AG09319 (cell line): ENCODE results near the gene COX8A.

Experiments
- DNase-seq: peaks from one replicate; pipeline ENCODE4 v3.0.0-alpha.2; 2010; ENCODE audit warnings: low read depth; ENCODE audit errors: extremely low read depth
- TF ChIP-seq, protein P1 (sequence below): IDR thresholded peaks from 2 replicates; pipeline ENCODE4 v1.5.1; 2011; ENCODE audit warnings: low read depth, mild to moderate bottlenecking, inconsistent platforms, low read length, moderate library complexity

Gene COX8A

DNA sequence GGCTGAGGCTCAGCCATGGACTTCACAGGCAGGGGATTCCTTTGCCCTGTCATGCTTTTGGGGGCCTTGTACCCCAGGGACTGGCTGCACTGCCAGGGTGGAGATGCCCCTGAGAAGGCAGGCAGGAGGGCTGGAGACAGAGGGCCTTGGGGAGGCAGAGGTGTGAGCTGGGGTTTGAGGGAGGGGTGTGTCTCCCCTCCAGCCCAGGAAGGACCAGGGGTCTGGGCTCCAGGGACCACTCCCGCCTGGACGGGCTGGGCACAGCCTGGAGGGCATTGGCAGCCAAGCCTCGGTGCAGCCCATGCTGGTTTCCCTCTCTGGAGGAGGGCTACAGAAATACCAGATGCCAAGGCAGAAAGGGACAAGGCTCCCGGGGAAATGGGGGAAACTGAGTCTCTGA is 31.3 kb downstream of the COX8A start:
- TF ChIP-seq, protein P1, sequence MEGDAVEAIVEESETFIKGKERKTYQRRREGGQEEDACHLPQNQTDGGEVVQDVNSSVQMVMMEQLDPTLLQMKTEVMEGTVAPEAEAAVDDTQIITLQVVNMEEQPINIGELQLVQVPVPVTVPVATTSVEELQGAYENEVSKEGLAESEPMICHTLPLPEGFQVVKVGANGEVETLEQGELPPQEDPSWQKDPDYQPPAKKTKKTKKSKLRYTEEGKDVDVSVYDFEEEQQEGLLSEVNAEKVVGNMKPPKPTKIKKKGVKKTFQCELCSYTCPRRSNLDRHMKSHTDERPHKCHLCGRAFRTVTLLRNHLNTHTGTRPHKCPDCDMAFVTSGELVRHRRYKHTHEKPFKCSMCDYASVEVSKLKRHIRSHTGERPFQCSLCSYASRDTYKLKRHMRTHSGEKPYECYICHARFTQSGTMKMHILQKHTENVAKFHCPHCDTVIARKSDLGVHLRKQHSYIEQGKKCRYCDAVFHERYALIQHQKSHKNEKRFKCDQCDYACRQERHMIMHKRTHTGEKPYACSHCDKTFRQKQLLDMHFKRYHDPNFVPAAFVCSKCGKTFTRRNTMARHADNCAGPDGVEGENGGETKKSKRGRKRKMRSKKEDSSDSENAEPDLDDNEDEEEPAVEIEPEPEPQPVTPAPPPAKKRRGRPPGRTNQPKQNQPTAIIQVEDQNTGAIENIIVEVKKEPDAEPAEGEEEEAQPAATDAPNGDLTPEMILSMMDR: no peak
- DNase-seq: no peak

DNA sequence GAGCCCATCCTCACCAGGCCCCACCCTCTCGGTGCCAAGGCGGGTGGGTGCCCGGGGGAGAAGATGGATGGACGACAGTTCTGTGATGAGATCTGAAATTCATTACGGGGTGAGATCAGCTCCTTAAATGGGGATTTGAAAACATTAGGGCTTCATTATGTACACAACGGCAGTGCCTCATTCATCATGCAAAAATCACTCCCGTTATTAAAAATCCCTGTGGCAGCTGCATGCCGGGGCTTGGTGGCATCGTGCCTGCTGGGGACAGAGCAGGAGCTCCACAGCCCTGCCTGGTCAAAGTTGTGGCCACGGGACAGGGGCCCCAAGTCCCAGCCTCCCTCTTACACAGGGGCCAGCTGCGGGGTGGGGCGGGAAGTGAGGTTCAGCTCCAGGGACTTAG is 32.0 kb downstream of the COX8A start:
- TF ChIP-seq, protein P1: no peak
- DNase-seq: no peak

DNA sequence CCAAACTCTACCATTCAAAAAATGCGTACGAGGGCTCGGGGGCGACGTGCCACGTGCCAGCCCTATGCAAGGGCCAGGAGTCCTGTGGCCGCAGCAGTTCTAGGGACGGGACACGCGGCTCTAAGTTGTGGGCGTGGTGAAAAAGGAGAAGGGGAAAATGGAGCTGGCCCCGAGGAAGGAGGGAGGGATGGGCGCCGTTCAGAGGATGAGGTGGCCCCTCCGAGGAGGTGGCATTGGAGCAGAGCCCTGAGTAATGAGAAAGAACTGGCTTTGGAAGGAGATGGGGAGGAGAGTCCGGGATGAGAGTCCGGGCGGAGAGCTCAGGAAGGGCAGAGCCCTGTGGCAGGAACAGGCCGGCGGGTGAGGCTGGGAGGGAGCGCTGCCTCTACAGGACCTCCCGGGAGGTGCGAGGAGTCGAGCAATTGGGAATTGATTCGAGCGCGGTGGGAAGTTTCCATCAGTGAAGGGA is 32.8 kb downstream of the COX8A start:
- DNase-seq: no peak
- TF ChIP-seq, protein P1: no peak; the same call in 1 of the 2 replicates

DNA sequence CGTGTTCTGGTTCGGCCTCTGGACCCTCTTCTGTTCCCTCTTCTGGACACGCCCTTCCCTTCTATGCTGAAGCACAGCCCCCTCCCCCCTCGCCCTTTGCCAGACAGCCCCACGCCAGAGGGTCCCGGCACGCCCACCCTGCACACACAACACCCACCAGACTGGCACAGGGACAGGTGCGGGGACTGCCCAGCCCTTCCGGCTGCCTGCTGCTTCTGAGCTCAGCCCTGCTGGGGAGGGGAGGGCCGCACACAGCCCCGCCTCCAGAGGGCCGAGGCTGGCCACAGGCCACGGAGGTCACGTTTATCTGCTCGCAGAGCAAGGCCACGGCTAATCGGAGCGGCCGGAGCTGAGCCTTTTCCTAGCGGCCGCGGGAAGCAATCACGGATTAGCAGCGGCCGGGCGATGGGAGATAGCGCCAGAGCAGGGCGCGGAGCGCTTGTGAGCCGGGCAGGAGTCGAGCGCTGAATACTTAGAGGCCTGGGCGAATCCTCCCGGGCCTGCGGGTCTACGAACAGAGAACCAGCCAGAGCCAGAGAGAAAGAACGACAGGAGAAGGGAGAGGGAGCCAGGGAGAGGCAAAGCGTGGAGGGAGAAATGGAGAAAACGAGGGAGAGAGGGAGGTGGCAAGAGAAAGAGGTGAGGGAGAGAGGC is 33.3 kb downstream of the COX8A start:
- TF ChIP-seq, protein P1: peak; percentile 24
- DNase-seq: no peak

DNA sequence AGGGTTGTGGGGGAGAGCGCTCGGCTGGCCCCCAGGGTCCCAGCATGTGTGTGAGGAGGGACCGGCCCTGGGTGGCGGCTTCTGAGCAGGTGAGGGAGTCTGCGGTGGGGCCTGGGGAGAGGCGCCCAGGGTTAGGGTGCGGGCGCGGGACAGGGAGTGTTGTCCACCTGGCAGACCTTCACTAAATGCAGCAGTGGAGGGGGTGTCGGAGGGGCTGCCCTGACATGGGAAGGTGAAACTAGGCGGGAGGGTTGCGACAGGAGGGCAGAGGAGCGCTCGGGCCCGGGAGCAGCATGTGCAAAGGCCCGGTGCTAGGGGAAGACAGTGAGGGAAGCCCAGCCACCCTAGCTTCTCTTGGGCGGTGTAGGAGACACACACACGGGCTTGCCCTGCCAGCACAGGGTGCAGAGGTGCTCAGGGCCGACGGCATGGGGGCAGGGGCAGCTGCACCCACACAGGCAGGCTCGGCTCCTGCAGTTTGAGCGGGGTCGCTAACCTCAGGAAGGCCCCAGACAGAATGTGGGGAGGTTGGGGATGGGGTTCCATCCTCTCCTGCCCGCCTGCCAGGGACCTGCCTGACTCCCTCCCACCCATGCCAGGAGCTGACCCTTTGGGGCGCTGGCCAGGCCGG is 34.0 kb downstream of the COX8A start:
- TF ChIP-seq, protein P1: no peak

DNA sequence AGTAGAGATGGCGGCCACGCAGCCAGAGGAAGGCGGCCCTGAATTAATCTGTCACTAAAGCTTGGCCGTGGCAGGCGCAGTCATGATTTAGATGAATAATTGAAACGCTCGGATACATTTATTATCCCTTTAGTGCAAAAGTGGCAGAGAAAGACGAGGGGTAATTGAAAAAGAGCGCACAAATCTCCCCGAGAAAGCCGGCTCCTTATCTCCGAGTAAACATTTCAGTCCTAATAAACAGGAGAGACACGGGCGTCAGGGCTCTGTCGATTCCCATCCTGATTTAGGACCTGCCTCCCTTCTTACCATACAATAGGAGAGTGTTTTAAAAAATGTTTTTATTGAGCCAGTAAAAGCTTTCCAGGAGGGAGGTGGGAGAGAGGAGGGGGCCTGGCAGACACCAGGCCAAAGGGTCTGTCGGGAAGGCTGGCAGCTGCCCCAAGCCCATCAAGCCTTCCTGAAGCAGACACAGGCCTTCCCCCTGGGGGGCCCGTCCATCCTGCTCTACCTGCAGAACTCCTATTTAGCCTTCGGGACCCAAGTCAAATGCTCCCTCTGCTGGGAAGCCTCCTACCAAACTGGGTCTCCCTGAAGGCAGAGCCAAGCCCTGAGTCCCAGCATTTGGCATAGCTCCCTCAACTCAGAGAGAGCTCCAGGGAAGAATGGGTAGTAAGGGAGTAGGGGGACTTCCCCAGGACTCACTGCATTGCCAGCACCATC is 34.7 kb downstream of the COX8A start:
- TF ChIP-seq, protein P1: no peak
- DNase-seq: no peak

More for the DNA sequence above, 34.0 kb downstream of the COX8A start:
- DNase-seq: no peak

DNA sequence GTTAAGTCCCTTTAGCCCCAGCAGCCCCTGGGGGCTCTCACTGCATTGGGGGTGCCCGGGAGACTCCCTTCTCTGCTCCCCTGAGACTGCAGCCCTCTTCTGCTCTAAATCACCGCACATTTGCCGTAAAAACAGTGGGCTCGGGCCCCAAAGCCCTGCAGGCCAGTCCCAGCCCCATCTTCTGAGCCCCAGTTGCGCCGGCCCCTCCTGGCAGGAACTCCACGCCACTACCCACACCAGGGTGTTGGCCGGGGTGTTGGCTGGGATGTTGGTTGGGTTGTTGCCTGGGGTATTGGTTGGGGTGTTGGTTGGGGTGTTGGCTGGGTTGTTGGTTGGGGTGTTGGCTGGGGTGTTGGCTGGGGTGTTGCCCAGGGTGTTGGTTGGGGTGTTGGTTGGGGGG is 35.3 kb downstream of the COX8A start:
- TF ChIP-seq, protein P1: no peak
- DNase-seq: no peak
